Gastroesophageal sphincter (tissue), 3 donors: ENCODE measurements around the gene EME2.

Source experiments
- CTCF ChIP-seq, 4 experiments: fragments of 200-600 bp in 2 of 4; fragments of 450-650 bp in 2 of 4; sonication (generic) in 1 of 4; IDR thresholded peaks; one replicate each; pipeline ENCODE4 v1.5.1; 2017 to 2019; ENCODE audit warnings: antibody characterized with exemption in 4 of 4, mild to moderate bottlenecking in 2 of 4, moderate library complexity in 2 of 4
- EP300 ChIP-seq: sonication (generic); formaldehyde crosslinking; IDR thresholded peaks from one replicate; pipeline ENCODE4 v1.6.1; 2017; ENCODE audit warnings: antibody characterized with exemption, mild to moderate bottlenecking
- POLR2A ChIP-seq, 2 donors: fragments of 450-650 bp; IDR thresholded peaks; one replicate each; pipeline ENCODE4 v1.6.1; 2017; ENCODE audit warnings: antibody characterized with exemption in 2 of 2, mild to moderate bottlenecking in 2 of 2, moderate library complexity in 1 of 2
- POLR2AphosphoS5 ChIP-seq: sonication (generic); formaldehyde crosslinking; IDR thresholded peaks from one replicate; pipeline ENCODE4 v1.6.1; 2017; ENCODE audit warnings: antibody characterized with exemption

GRCh38 chr16:1746693-1747195, 25.9 kb upstream of the EME2 start:
- no peak for TF ChIP-seq EP300
- TF ChIP-seq CTCF (IDR thresholded peaks at IDR 0.05), result no peak
- no peak for TF ChIP-seq POLR2A (IDR thresholded peaks at IDR 0.05)
- no peak for TF ChIP-seq POLR2AphosphoS5
